ENCODE data around the gene CRMP1.

Gene CRMP1

GRCh38 chr4:5821665-5822358 is 71.1 kb downstream of the CRMP1 start:
- no peak for DNase-seq (ENCODE audit: low read depth, low spot score)
- peak; percentile 74 for TF ChIP-seq CTCF (IDR thresholded peaks at IDR 0.05; ENCODE audit: low read depth, low read length)
- in situ Hi-C loops (cut with HindIII; ENCODE audit: low sequenced_read_pairs) = no loop called here

GRCh38 chr4:5816851-5817375 is 76.0 kb downstream of the CRMP1 start:
- DNase-seq (ENCODE audit: low read depth, low spot score) = no peak
- in situ Hi-C loops (cut with HindIII; ENCODE audit: low sequenced_read_pairs) = no loop called here
- TF ChIP-seq CTCF (IDR thresholded peaks at IDR 0.05; ENCODE audit: low read depth, low read length) = no peak
- no peak overlapping the region for H3K4me3 ChIP-seq (ENCODE audit: low read depth, low read length)

More at GRCh38 chr4:5821665-5822358, 71.1 kb downstream of the CRMP1 start:
- no peak overlapping the region for H3K4me3 ChIP-seq (ENCODE audit: low read depth, low read length)

- in situ Hi-C loops (cut with HindIII; ENCODE audit: low sequenced_read_pairs) = no loop called here
- DNase-seq (ENCODE audit: low read depth, low spot score) = no peak
Observed at GRCh38 chr4:5816101-5816500, 76.8 kb downstream of the CRMP1 start.

GRCh38 chr4:5815641-5816040 is 77.2 kb downstream of the CRMP1 start:
- in situ Hi-C loops (cut with HindIII; ENCODE audit: low sequenced_read_pairs) = no loop called here
- H3K4me3 ChIP-seq (ENCODE audit: low read depth, low read length) = no peak overlapping the region
- no peak for TF ChIP-seq CTCF (IDR thresholded peaks at IDR 0.05; ENCODE audit: low read depth, low read length)
- DNase-seq (ENCODE audit: low read depth, low spot score) = no peak

More at GRCh38 chr4:5816101-5816500, 76.8 kb downstream of the CRMP1 start:
- H3K4me3 ChIP-seq (ENCODE audit: low read depth, low read length) = no peak overlapping the region
- no peak for TF ChIP-seq CTCF (IDR thresholded peaks at IDR 0.05; ENCODE audit: low read depth, low read length)

- DNase-seq (ENCODE audit: low read depth, low spot score) = no peak
- no peak overlapping the region for H3K4me3 ChIP-seq (ENCODE audit: low read depth, low read length)
- no peak for TF ChIP-seq CTCF (IDR thresholded peaks at IDR 0.05; ENCODE audit: low read depth, low read length)
- in situ Hi-C loops (cut with HindIII; ENCODE audit: low sequenced_read_pairs) = no loop called here
Observed at GRCh38 chr4:5814421-5814820, 78.5 kb downstream of the CRMP1 start.

- DNase-seq (ENCODE audit: low read depth, low spot score) = no peak
- no peak overlapping the region for H3K4me3 ChIP-seq (ENCODE audit: low read depth, low read length)
- no peak for TF ChIP-seq CTCF (IDR thresholded peaks at IDR 0.05; ENCODE audit: low read depth, low read length)
- in situ Hi-C loops (cut with HindIII; ENCODE audit: low sequenced_read_pairs) = no loop called here
Observed at GRCh38 chr4:5813882-5814255, 79.0 kb downstream of the CRMP1 start.

Data from astrocyte of the spinal cord (primary cell).